OCI-LY7 (cell line): Measurements from ENCODE around the gene SEZ6.

Experiments
- CTCF ChIP-seq: fragments of 200-600 bp; sonication (generic); conservative IDR thresholded peaks from 2 replicates; pipeline ENCODE4 v1.5.1; 2014; ENCODE audit warnings: mild to moderate bottlenecking, antibody characterized with exemption, low read length, moderate library complexity, mixed read lengths
- EZH2phosphoT487 ChIP-seq: fragments of 200-600 bp; sonication (generic); IDR thresholded peaks from 2 replicates; pipeline ENCODE4 v1.6.1; 2018; ENCODE audit warnings: low read depth, borderline replicate concordance, mild to moderate bottlenecking, mixed run types, antibody characterized with exemption, low read length, moderate library complexity, mixed read lengths

- TF ChIP-seq CTCF (no peak), EZH2phosphoT487 (no peak)
These were observed 16.2 kb upstream of the SEZ6 start for GRCh38 chr17:29022074-29022473.
